ENCODE measurements around the gene CCR7. TPM values are rescaled to one million over a fixed set of nuclear protein-coding genes. Genes with fewer than 3 reads are reported as not detected.

Gene CCR7
- total and polyA plus RNA-seq, 2 of the 13 experiments (the other 11 are each of a cell fraction or from before 2014, with no cell fraction given), result 0.04 to 0.53 TPM

DNA sequence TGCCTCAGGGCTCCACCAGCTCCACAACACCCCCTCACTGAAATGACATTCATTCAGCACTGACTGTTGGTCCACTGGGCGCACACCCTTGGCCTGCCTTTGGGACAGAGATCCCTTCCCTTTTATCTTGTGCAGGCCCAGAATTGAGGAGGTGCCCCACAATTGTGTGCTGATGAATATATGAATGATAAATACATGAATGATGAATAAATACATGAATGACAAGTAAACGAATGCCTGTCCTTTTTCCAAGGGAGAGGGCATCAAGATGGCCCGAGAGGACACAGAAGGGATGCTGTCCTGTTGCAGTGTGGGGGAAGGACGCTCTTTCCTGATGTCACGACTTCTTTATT is 5.7 kb downstream of the CCR7 start (continued):
- TF ChIP-seq, protein P1, sequence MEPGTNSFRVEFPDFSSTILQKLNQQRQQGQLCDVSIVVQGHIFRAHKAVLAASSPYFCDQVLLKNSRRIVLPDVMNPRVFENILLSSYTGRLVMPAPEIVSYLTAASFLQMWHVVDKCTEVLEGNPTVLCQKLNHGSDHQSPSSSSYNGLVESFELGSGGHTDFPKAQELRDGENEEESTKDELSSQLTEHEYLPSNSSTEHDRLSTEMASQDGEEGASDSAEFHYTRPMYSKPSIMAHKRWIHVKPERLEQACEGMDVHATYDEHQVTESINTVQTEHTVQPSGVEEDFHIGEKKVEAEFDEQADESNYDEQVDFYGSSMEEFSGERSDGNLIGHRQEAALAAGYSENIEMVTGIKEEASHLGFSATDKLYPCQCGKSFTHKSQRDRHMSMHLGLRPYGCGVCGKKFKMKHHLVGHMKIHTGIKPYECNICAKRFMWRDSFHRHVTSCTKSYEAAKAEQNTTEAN (CRISPR knock-in tag; conservative IDR thresholded peaks at IDR 0.05), result no peak
- TF ChIP-seq, protein P2, sequence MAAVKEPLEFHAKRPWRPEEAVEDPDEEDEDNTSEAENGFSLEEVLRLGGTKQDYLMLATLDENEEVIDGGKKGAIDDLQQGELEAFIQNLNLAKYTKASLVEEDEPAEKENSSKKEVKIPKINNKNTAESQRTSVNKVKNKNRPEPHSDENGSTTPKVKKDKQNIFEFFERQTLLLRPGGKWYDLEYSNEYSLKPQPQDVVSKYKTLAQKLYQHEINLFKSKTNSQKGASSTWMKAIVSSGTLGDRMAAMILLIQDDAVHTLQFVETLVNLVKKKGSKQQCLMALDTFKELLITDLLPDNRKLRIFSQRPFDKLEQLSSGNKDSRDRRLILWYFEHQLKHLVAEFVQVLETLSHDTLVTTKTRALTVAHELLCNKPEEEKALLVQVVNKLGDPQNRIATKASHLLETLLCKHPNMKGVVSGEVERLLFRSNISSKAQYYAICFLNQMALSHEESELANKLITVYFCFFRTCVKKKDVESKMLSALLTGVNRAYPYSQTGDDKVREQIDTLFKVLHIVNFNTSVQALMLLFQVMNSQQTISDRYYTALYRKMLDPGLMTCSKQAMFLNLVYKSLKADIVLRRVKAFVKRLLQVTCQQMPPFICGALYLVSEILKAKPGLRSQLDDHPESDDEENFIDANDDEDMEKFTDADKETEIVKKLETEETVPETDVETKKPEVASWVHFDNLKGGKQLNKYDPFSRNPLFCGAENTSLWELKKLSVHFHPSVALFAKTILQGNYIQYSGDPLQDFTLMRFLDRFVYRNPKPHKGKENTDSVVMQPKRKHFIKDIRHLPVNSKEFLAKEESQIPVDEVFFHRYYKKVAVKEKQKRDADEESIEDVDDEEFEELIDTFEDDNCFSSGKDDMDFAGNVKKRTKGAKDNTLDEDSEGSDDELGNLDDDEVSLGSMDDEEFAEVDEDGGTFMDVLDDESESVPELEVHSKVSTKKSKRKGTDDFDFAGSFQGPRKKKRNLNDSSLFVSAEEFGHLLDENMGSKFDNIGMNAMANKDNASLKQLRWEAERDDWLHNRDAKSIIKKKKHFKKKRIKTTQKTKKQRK (IDR thresholded peaks at IDR 0.05; ENCODE audit: low read length), result no peak
- TF ChIP-seq ZNF34 (CRISPR knock-in tag; IDR thresholded peaks at IDR 0.05; ENCODE audit: borderline replicate concordance), result no peak
- TF ChIP-seq, protein P3, sequence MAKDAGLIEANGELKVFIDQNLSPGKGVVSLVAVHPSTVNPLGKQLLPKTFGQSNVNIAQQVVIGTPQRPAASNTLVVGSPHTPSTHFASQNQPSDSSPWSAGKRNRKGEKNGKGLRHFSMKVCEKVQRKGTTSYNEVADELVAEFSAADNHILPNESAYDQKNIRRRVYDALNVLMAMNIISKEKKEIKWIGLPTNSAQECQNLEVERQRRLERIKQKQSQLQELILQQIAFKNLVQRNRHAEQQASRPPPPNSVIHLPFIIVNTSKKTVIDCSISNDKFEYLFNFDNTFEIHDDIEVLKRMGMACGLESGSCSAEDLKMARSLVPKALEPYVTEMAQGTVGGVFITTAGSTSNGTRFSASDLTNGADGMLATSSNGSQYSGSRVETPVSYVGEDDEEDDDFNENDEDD (CRISPR knock-in tag; IDR thresholded peaks at IDR 0.05; ENCODE audit: borderline replicate concordance), result no peak
- TF ChIP-seq KDM5B (CRISPR knock-in tag; IDR thresholded peaks at IDR 0.05; ENCODE audit: borderline replicate concordance), result no peak
- TF ChIP-seq ZNF678 (CRISPR knock-in tag; IDR thresholded peaks at IDR 0.05), result no peak
- TF ChIP-seq, protein P4, sequence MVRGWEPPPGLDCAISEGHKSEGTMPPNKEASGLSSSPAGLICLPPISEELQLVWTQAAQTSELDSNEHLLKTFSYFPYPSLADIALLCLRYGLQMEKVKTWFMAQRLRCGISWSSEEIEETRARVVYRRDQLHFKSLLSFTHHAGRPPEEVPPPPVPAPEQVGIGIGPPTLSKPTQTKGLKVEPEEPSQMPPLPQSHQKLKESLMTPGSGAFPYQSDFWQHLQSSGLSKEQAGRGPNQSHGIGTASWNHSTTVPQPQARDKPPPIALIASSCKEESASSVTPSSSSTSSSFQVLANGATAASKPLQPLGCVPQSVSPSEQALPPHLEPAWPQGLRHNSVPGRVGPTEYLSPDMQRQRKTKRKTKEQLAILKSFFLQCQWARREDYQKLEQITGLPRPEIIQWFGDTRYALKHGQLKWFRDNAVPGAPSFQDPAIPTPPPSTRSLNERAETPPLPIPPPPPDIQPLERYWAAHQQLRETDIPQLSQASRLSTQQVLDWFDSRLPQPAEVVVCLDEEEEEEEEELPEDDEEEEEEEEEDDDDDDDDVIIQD (CRISPR knock-in tag; IDR thresholded peaks at IDR 0.05; ENCODE audit: low read depth), result no peak
- TF ChIP-seq, protein P5, sequence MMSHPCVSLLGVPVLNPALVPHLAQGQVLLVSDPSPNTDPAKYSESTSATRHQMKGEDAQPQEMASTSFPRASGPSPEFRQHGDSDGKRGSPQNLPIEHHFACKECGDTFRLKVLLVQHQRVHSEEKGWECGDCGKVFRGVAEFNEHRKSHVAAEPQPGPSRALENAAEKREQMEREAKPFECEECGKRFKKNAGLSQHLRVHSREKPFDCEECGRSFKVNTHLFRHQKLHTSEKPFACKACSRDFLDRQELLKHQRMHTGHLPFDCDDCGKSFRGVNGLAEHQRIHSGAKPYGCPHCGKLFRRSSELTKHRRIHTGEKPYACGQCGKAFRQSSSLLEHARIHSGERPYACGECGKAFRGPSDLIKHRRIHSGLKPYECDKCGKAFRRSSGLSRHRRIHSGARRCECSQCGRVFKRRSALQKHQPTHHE (CRISPR knock-in tag; IDR thresholded peaks at IDR 0.05; ENCODE audit: borderline replicate concordance), result no peak
- TF ChIP-seq ZNF878 (CRISPR knock-in tag; IDR thresholded peaks at IDR 0.05), result no peak
- TF ChIP-seq ZNF703 (CRISPR knock-in tag; IDR thresholded peaks at IDR 0.05; ENCODE audit: borderline replicate concordance), result no peak
- TF ChIP-seq, protein P6, sequence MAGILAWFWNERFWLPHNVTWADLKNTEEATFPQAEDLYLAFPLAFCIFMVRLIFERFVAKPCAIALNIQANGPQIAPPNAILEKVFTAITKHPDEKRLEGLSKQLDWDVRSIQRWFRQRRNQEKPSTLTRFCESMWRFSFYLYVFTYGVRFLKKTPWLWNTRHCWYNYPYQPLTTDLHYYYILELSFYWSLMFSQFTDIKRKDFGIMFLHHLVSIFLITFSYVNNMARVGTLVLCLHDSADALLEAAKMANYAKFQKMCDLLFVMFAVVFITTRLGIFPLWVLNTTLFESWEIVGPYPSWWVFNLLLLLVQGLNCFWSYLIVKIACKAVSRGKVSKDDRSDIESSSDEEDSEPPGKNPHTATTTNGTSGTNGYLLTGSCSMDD (CRISPR knock-in tag; IDR thresholded peaks at IDR 0.05), result no peak
